GM21381 (cell line): Measurements from ENCODE around the gene ARMC12.

ENCODE experiments used
- ATAC-seq: cut with Tn5 transposase; IDR thresholded peaks from one replicate; pipeline ENCODE4 v1.9.1; 2021; ENCODE audit warnings: mild to moderate bottlenecking, moderate library complexity; ENCODE audit not compliant: unreplicated experiment

ARMC12 gene

GRCh38 chr6:35774116-35774794 lies 37.4 kb downstream of the ARMC12 start:
- ATAC-seq: no peak

- ATAC-seq: no peak
Observed at GRCh38 chr6:35775031-35775430, 38.2 kb downstream of the ARMC12 start.

GRCh38 chr6:35776364-35777215 lies 39.8 kb downstream of the ARMC12 start, which contains the start of gene CLPSL2:
Gene CLPSL2, plus strand, starts transcription at chr6:35776598. Its CDS starts 21 bp downstream, at chr6:35776619.
- no peak for ATAC-seq

- no peak for ATAC-seq
Observed at GRCh38 chr6:35777356-35778102, 40.7 kb downstream of the ARMC12 start.

- ATAC-seq: no peak
Observed at GRCh38 chr6:35778437-35778836, 41.6 kb downstream of the ARMC12 start.

GRCh38 chr6:35780719-35781118 lies 43.9 kb downstream of the ARMC12 start, which contains the start of gene CLPSL1:
Gene CLPSL1, plus strand, starts transcription at chr6:35781019. Its CDS starts 92 bp downstream, at chr6:35781111.
- ATAC-seq: no peak

- ATAC-seq: no peak
Observed at GRCh38 chr6:35781290-35781689, 44.5 kb downstream of the ARMC12 start.

- no peak for ATAC-seq
Observed at GRCh38 chr6:35782424-35782823, 45.6 kb downstream of the ARMC12 start.

GRCh38 chr6:35784200-35784599 lies 47.4 kb downstream of the ARMC12 start:
- no peak for ATAC-seq

- no peak for ATAC-seq
Observed at GRCh38 chr6:35786272-35786671, 49.4 kb downstream of the ARMC12 start.

GRCh38 chr6:35786810-35787209 lies 50.0 kb downstream of the ARMC12 start:
- ATAC-seq: no peak

- ATAC-seq: no peak
Observed at GRCh38 chr6:35787266-35788218, 50.7 kb downstream of the ARMC12 start.

GRCh38 chr6:35788423-35788982 lies 51.7 kb downstream of the ARMC12 start:
- ATAC-seq: no peak

- ATAC-seq: no peak
Observed at GRCh38 chr6:35790683-35791082, 53.9 kb downstream of the ARMC12 start.

- no peak for ATAC-seq
Observed at GRCh38 chr6:35794536-35795452, 58.0 kb downstream of the ARMC12 start.

- no peak for ATAC-seq
Observed at GRCh38 chr6:35795453-35796071, 58.7 kb downstream of the ARMC12 start.

GRCh38 chr6:35796236-35796635 lies 59.4 kb downstream of the ARMC12 start:
- ATAC-seq: no peak

- no peak for ATAC-seq
Observed at GRCh38 chr6:35797837-35798526, 61.1 kb downstream of the ARMC12 start.
